CD4-positive, alpha-beta T cell treated with Interleukin-1 beta for 1 hour (primary cell): Measurements from ENCODE around the gene WDR43.
A peak's percentile ranks its signal among the peaks of the same experiment; 100 is the strongest.
"Not testable (repeated sequence)": the region's sequence is repeated elsewhere in the genome, so short reads cannot be mapped to it uniquely, and the experiment has no call there.

Experiments used
- DNase-seq, 2 donors: peaks; one replicate each; pipeline ENCODE4 v3.0.0-alpha.2; 2020 to 2022

The WDR43 gene

GRCh38 chr2:28972778-28973335, 78.4 kb downstream of the WDR43 start:
- peak; percentile 10 to 18 for DNase-seq

- DNase-seq = no peak
Measured at GRCh38 chr2:28974252-28974651, 79.8 kb downstream of the WDR43 start.

GRCh38 chr2:28975671-28976070, 81.2 kb downstream of the WDR43 start:
- no peak for DNase-seq

GRCh38 chr2:28976584-28976983, 82.1 kb downstream of the WDR43 start:
- no peak for DNase-seq

- DNase-seq = no peak
Measured at GRCh38 chr2:28977176-28977875, 82.9 kb downstream of the WDR43 start.

- DNase-seq = not testable (repeated sequence)
Measured at GRCh38 chr2:28978001-28978400, 83.5 kb downstream of the WDR43 start.

- DNase-seq = no peak
Measured at GRCh38 chr2:28978606-28979005, 84.1 kb downstream of the WDR43 start.

- DNase-seq = no peak
Measured at GRCh38 chr2:28979041-28979440, 84.6 kb downstream of the WDR43 start.

- no peak for DNase-seq
Measured at GRCh38 chr2:28979576-28980366, 85.3 kb downstream of the WDR43 start.

- DNase-seq = no peak
Measured at GRCh38 chr2:28980368-28981015, 86.0 kb downstream of the WDR43 start.

GRCh38 chr2:28981016-28981441, 86.6 kb downstream of the WDR43 start, which contains the start of gene TOGARAM2:
Gene TOGARAM2 (plus strand): TSS chr2:28981298. CDS start chr2:28994835, 13,537 bp downstream.
- DNase-seq = no peak

GRCh38 chr2:28981620-28982376, 87.3 kb downstream of the WDR43 start:
- no peak for DNase-seq

GRCh38 chr2:28982381-28982950, 88.0 kb downstream of the WDR43 start:
- DNase-seq = no peak

- no peak for DNase-seq
Measured at GRCh38 chr2:28986429-28986828, 92.0 kb downstream of the WDR43 start.

- no peak for DNase-seq
Measured at GRCh38 chr2:28989973-28990372, 95.5 kb downstream of the WDR43 start.

- DNase-seq = no peak
Measured at GRCh38 chr2:28990445-28990844, 96.0 kb downstream of the WDR43 start.

- DNase-seq = no peak
Measured at GRCh38 chr2:28991021-28991420, 96.6 kb downstream of the WDR43 start.

- no peak for DNase-seq
Measured at GRCh38 chr2:28991460-28991859, 97.0 kb downstream of the WDR43 start.

GRCh38 chr2:28993206-28993960, 98.9 kb downstream of the WDR43 start:
- DNase-seq = no peak

GRCh38 chr2:28994074-28994473, 99.6 kb downstream of the WDR43 start:
- DNase-seq = no peak

GRCh38 chr2:28994679-28995078, 100.2 kb downstream of the WDR43 start:
- no peak for DNase-seq
